Psoas muscle (tissue), 8 donors: ENCODE results near the gene LAMC1. TPM values are rescaled to one million over a fixed set of nuclear protein-coding genes. Genes with fewer than 3 reads are reported as not detected.

Source experiments
- ATAC-seq, 4 donors: fragments of 200-7000 bp; cut with Tn5 transposase; one replicate each; pipeline ENCODE4 v1.9.1; 2020; ENCODE audit warnings: moderate library complexity in 3 of 4, mild to moderate bottlenecking in 2 of 4
- DNase-seq, 2 donors: peaks; one replicate each; pipeline ENCODE4 v3.0.0-alpha.2; 2020
- H3K27ac ChIP-seq: fragments of 200-600 bp; one replicate; pipeline ENCODE4 v1.8.0; 2022
- H3K27me3 ChIP-seq, 3 donors: fragments of 200-600 bp in 1 of 3; one replicate each; pipeline versions ENCODE4 v1.6.1 to v1.8.0; 2013 to 2022; ENCODE audit warnings: low read length in 2 of 3, mild to moderate bottlenecking in 2 of 3, moderate library complexity in 1 of 3; ENCODE audit not compliant: insufficient read depth in 3 of 3
- H3K36me3 ChIP-seq, 2 donors: fragments of 200-600 bp in 1 of 2; one replicate each; pipeline versions ENCODE4 v1.6.1 to v1.8.0; 2013 to 2022; ENCODE audit warnings: low read depth in 1 of 2, mild to moderate bottlenecking in 1 of 2, moderate library complexity in 1 of 2; ENCODE audit not compliant: insufficient read depth in 1 of 2
- H3K4me1 ChIP-seq: fragments of 200-600 bp; one replicate; pipeline ENCODE4 v1.8.0; 2022
- H3K4me3 ChIP-seq: fragments of 200-600 bp; one replicate; pipeline ENCODE4 v1.8.0; 2022; ENCODE audit warnings: mild to moderate bottlenecking
- H3K9me3 ChIP-seq: fragments of 200-600 bp; one replicate; pipeline ENCODE4 v1.8.0; 2022
- WGBS, 3 donors: extraction: QIAGEN DNeasy Blood & Tissue Kit; methylation state at CpG; one replicate each; pipeline versions ENCODE4 v1.1.6 to v1.1.7; 2013; 5-methylcytosine and 5-hydroxymethylcytosine counted together
- intact Hi-C, 2 donors: fragments of 100-400 bp; cut with DNase I; formaldehyde crosslinking; loops; one replicate each; pipeline versions ENCODE4 v1.11.0 to v1.14.2; 2022
- polyA plus RNA-seq, 3 donors: library from polyadenylated mRNA; stranded (reverse); fragments of 200-250 nt; gene quantifications; one replicate each; pipeline ENCODE4 v1.2.3, GENCODE V29; 2013
- total RNA-seq, 4 donors: library from RNA; stranded (reverse); fragmentation: NEBNext Ultra II Directional in 2 of 4; extraction: Animal tissue kit (Norgen Biotek cat#: 25700) in 2 of 4; gene quantifications; one replicate each; pipeline versions ENCODE4 v1.2.1 to v1.2.4, GENCODE V29; 2021 to 2023
- TF ChIP-seq, protein P1 (sequence below): fragments of 200-600 bp; IDR thresholded peaks from one replicate; pipeline ENCODE4 v1.8.0; 2022; ENCODE audit warnings: antibody characterized with exemption
- donor health status: healthy with polysubstance abuse.
- donor health status: DM: no; HTN: no; CAD: no; lungs with moderate emphysema.
- donor health status: Bipolar disorder and iron deficiency.
- donor health status: healthy.
- donor health status: DM: yes; HTN: yes; CAD: no.
- donor health status: DM: no; HTN: no; CAD: no.
- donor health status: DM: no; HTN: no; CAD: no.
- donor health status: DM: yes; HTN: yes; CAD: no.

Gene LAMC1
- total and polyA plus RNA-seq, 7 donors = 28.0 to 94.4 (median 71.4) TPM

DNA sequence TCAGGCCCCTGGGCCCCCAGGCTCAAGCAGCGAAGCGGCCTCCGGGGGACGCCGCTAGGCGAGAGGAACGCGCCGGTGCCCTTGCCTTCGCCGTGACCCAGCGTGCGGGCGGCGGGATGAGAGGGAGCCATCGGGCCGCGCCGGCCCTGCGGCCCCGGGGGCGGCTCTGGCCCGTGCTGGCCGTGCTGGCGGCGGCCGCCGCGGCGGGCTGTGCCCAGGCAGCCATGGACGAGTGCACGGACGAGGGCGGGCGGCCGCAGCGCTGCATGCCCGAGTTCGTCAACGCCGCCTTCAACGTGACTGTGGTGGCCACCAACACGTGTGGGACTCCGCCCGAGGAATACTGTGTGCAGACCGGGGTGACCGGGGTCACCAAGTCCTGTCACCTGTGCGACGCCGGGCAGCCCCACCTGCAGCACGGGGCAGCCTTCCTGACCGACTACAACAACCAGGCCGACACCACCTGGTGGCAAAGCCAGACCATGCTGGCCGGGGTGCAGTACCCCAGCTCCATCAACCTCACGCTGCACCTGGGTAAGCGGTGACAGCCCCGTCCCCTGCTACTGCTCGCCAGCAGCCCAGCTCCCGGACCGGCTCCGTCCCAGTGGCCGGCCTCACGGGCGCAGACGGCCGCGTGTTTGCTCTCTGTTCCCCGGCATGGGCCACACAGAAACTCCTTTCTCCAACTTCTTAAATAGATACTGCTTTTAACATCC, 539 bp downstream of the LAMC1 start:
- no peaks in the 10 kb centered on the region for H3K9me3 ChIP-seq
- peaks cover 55% of the 10 kb centered on the region for H3K4me1 ChIP-seq
- TF ChIP-seq, protein P1, sequence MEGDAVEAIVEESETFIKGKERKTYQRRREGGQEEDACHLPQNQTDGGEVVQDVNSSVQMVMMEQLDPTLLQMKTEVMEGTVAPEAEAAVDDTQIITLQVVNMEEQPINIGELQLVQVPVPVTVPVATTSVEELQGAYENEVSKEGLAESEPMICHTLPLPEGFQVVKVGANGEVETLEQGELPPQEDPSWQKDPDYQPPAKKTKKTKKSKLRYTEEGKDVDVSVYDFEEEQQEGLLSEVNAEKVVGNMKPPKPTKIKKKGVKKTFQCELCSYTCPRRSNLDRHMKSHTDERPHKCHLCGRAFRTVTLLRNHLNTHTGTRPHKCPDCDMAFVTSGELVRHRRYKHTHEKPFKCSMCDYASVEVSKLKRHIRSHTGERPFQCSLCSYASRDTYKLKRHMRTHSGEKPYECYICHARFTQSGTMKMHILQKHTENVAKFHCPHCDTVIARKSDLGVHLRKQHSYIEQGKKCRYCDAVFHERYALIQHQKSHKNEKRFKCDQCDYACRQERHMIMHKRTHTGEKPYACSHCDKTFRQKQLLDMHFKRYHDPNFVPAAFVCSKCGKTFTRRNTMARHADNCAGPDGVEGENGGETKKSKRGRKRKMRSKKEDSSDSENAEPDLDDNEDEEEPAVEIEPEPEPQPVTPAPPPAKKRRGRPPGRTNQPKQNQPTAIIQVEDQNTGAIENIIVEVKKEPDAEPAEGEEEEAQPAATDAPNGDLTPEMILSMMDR = peak; percentile 51
- no peaks in the 10 kb centered on the region for H3K36me3 ChIP-seq
- intact Hi-C loops = loop anchor here (2.0 to 5.0 kb wide), 2 partner anchors 61 kb away; no protein-coding TSS in a partner anchor
- no peaks in the 10 kb centered on the region for H3K27me3 ChIP-seq
- DNase-seq (peak; percentile 65 to 83), ATAC-seq (peak; percentile 55 to 63 (median 59))
- 0 to 1% (median 0%) methylated on average over 47 to 68 of the region's 68 CpGs for WGBS, 3 donors
- peak overlapping the region; percentile 89 for H3K4me3 ChIP-seq
- peak overlapping the region; percentile 100 for H3K27ac ChIP-seq

DNA sequence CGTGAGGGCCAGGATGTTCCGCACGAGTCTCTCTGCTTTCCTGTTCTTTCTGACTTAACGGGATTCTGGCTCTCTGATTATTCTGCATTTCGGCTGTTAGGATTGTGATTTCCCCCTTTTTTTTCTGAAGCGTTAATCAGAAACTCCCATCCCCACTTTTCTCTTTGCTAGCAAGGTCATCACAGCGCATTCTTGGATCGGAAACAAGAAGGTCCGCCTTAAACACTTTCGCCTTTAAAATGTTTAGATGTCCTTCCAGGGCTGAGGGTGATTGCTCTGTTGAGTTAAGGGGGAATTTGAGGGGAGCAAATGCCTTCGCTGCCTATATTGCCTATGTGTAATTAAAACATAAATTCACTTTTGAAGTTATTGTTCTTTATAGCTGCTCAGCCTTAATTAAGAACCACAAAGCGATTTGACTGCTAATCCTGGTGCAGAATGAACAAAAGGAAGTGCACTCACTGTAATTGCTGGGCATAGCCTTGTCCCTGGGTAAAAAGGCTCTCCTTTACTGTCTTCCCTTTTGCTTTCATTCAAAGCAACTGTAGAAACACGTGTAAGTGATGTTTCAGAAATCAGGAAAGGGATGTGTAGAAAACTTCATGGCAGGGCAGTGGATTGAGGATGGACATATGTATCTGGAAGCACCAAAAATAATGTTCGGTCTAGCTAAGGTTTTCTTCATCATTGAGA, 1.2 kb downstream of the LAMC1 start:
- Histone ChIP-seq H3K9me3 (no peaks in the 10 kb centered on the region), H3K36me3 (peaks cover 0 to 5% of the 10 kb centered on the region in 2 donors), H3K4me3 (peak overlapping the region; percentile 89), H3K4me1 (peaks cover 57% of the 10 kb centered on the region), H3K27me3 (no peaks in the 10 kb centered on the region), H3K27ac (peak overlapping the region; percentile 100)
- intact Hi-C loops = loop anchor here (5.0 kb wide), 2 partner anchors 62 to 78 kb away; no protein-coding TSS in a partner anchor
- ATAC-seq (no peak), DNase-seq (no peak)
- 0 to 3% (median 1%) methylated on average over 14 of the region's 14 CpGs for WGBS, 3 donors
- TF ChIP-seq, protein P1 = no peak

DNA sequence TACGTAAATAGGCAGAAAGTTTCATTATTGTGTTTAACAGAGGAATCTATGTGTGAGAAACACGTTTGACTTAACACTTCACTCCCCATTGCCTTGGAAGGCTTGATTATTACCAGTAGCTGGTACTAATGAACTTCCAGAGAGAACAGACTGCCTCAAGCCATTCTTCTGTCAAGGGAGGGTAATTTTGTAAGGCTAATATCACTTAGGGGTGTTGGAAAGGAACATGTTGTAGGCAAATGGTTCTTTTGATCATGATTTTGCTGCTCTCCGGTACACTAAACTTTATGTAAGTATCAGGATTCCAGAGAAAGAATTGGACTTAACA, 1.8 kb downstream of the LAMC1 start:
- DNase-seq (no peak), ATAC-seq (no peak)
- peak overlapping the region; percentile 89 for H3K4me3 ChIP-seq
- H3K4me1 ChIP-seq = peaks cover 57% of the 10 kb centered on the region
- H3K27ac ChIP-seq = peak overlapping the region; percentile 100
- peaks cover 0 to 5% of the 10 kb centered on the region in 2 donors for H3K36me3 ChIP-seq
- H3K9me3 ChIP-seq = no peaks in the 10 kb centered on the region
- TF ChIP-seq, protein P1 = no peak
- H3K27me3 ChIP-seq = no peaks in the 10 kb centered on the region
- WGBS, 3 donors = 2 to 13% (median 10%) methylated on average over 3 of the region's 3 CpGs
- intact Hi-C loops = loop anchor here (5.0 kb wide), 1 partner anchor 77 kb away; no protein-coding TSS in a partner anchor

DNA sequence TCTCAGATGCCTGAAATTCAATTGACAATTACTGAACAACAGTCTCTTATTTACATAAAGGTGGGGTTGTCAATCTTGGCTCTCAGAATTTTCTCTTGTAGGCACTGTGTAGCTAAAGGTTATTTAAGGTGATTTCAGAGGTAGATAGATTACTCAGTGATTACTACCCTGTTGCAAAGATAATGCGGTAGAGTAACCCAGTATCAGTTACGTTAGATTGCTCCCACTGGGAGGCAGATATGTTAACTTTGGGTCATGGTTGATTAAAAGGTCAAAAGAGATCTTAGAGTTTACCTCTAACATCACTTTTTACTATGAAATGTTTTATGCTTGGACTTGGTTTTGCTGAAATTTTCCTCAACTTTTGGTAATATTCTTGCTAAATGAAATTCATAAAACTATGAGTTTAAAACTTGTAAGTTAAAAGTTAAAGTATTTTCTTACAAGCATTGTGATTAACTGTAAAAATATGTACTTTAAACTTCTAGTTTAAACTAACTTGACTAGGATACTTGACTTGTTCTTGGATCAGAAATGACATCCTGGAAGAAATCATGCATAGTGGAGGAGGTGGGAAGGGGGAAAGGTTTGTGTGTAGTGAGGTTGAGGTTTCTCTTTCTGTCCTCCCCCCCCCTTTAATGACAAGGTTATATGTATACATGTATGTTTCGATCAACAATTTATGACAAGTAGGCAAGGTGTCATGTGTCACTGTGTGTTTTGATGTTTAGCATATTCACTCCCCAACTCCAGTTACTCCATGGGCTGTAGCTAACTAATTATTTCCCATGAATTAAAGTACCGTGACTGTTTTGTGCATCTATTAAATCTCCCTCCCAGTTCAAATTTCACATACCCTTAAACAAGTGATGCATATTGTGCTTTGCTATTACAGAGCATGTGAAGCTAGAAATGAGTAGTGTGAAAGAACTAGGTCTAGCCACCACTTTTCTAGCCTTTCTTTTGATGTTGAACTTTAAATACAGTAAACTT, 2.9 kb downstream of the LAMC1 start:
- Histone ChIP-seq H3K36me3 (peaks cover 0 to 5% of the 10 kb centered on the region in 2 donors), H3K9me3 (no peaks in the 10 kb centered on the region), H3K27me3 (no peaks in the 10 kb centered on the region), H3K27ac (peak overlapping the region; percentile 100), H3K4me1 (peaks cover 66% of the 10 kb centered on the region), H3K4me3 (peak overlapping the region; percentile 89)
- WGBS, 3 donors = 8 to 12% (median 10%) methylated on average over 4 of the region's 4 CpGs
- TF ChIP-seq, protein P1 = no peak
- ATAC-seq (no peak), DNase-seq (no peak)
- intact Hi-C loops = loop anchor here (5.0 kb wide), 1 partner anchor 76 kb away; no protein-coding TSS in a partner anchor
